IMR-90 (cell line): Measurements from ENCODE around the gene ASF1B. TPM values are rescaled to one million over a fixed set of nuclear protein-coding genes. Genes with fewer than 3 reads are reported as not detected.

Experiments
- ATAC-seq: fragments of 200-7000 bp; cut with Tn5 transposase; 2 replicates; pipeline ENCODE4 v1.9.1; 2020; ENCODE audit warnings: low read depth, mild to moderate bottlenecking, moderate library complexity
- BruUV-seq: library from RNA; stranded (reverse); fragments of 400-500 nt; replicated peaks from 2 replicates; lab custom pipeline; 2021; lab: Mats Ljungman, UMichigan
- CTCF ChIA-PET: fragments of 300-600 bp; formaldehyde crosslinking; extraction: SDS; loops from one replicate; lab custom pipeline; 2021; ENCODE audit warnings: antibody characterized with exemption; lab: Yijun Ruan, JAX
- POLR2A ChIA-PET: fragments of 300-600 bp; sonication (Branson Sonifier 250); formaldehyde crosslinking; loops from one replicate; lab custom pipeline; 2022; ENCODE audit warnings: antibody characterized with exemption; ENCODE audit not compliant: unreplicated experiment; lab: Charles Lee
- DNase-seq: peaks from one replicate; pipeline ENCODE4 v3.0.0; 2013
- H2AFZ ChIP-seq: replicated peaks from 2 replicates; pipeline ENCODE3; 2013; ENCODE audit warnings: low read length, mild to moderate bottlenecking; ENCODE audit not compliant: poor library complexity
- H2AK5ac ChIP-seq: 2 replicates; pipeline ENCODE4 v1.6.1; 2013; ENCODE audit warnings: low read depth, low read length, inconsistent platforms
- H2AK9ac ChIP-seq: replicated peaks from 2 replicates; pipeline ENCODE3; 2013; ENCODE audit warnings: mild to moderate bottlenecking, low read depth, low read length, moderate library complexity; ENCODE audit not compliant: poor library complexity
- H2BK120ac ChIP-seq: 2 replicates; pipeline ENCODE4 v1.6.1; 2013; ENCODE audit warnings: low read depth, low read length, inconsistent platforms
- H2BK15ac ChIP-seq: 3 replicates; pipeline ENCODE4 v1.6.1; 2013; ENCODE audit warnings: low read depth, low read length, inconsistent platforms
- H2BK20ac ChIP-seq: 2 replicates; pipeline ENCODE4 v1.6.1; 2013; ENCODE audit warnings: low read depth, mild to moderate bottlenecking, inconsistent platforms, low read length, moderate library complexity
- H2BK5ac ChIP-seq: 2 replicates; pipeline ENCODE4 v1.6.1; 2013; ENCODE audit warnings: mild to moderate bottlenecking, low read depth, low read length, inconsistent platforms; ENCODE audit not compliant: poor library complexity, severe bottlenecking
- H3K14ac ChIP-seq: replicated peaks from 2 replicates; pipeline ENCODE4 v1.6.1; 2013; ENCODE audit warnings: low read depth, low read length, inconsistent platforms
- H3K18ac ChIP-seq: 2 replicates; pipeline ENCODE4 v1.6.1; 2013; ENCODE audit warnings: low read depth, low read length, control low read depth
- H3K23ac ChIP-seq: 2 replicates; pipeline ENCODE4 v1.6.1; 2013; ENCODE audit warnings: low read depth, low read length, inconsistent platforms
- H3K27ac ChIP-seq: 2 replicates; pipeline ENCODE4 v1.5.1; 2013; ENCODE audit warnings: mild to moderate bottlenecking, control low read depth, low read length; ENCODE audit not compliant: insufficient read depth
- H3K27me3 ChIP-seq: 2 replicates; pipeline ENCODE4 v1.6.1; 2013; ENCODE audit warnings: low read length; ENCODE audit not compliant: control insufficient read depth, insufficient read depth
- H3K36me3 ChIP-seq: 2 replicates; pipeline ENCODE4 v1.6.1; 2013; ENCODE audit warnings: low read length, mixed read lengths; ENCODE audit not compliant: control insufficient read depth, insufficient read depth
- H3K4ac ChIP-seq: 2 replicates; pipeline ENCODE4 v1.6.1; 2013; ENCODE audit warnings: low read depth, low read length, inconsistent platforms
- H3K4me1 ChIP-seq: 2 replicates; pipeline ENCODE4 v1.6.1; 2013; ENCODE audit warnings: low read length, mixed read lengths; ENCODE audit not compliant: control insufficient read depth, insufficient read depth
- H3K4me2 ChIP-seq: 2 replicates; pipeline ENCODE4 v1.6.1; 2013; ENCODE audit warnings: low read depth, mild to moderate bottlenecking, control low read depth, low read length, moderate library complexity
- H3K4me3 ChIP-seq: 2 replicates; pipeline ENCODE4 v1.5.1; 2013; ENCODE audit warnings: low read depth, mild to moderate bottlenecking, control low read depth, low read length, moderate library complexity; ENCODE audit not compliant: insufficient read depth
- H3K56ac ChIP-seq: 2 replicates; pipeline ENCODE4 v1.6.1; 2013; ENCODE audit warnings: low read length, inconsistent platforms; ENCODE audit not compliant: insufficient read depth; ENCODE audit errors: extremely low read depth
- H3K79me1 ChIP-seq, 2 experiments: 2 replicates each; pipeline ENCODE4 v1.6.1; 2013; ENCODE audit warnings: low read length in 2 of 2, inconsistent platforms in 1 of 2, low read depth in 1 of 2
- H3K9ac ChIP-seq: 2 replicates; pipeline ENCODE4 v1.6.1; 2013; ENCODE audit warnings: low read depth, low read length, control low read depth
- H3K9me1 ChIP-seq: 2 replicates; pipeline ENCODE4 v1.6.1; 2013; ENCODE audit warnings: low read length, inconsistent platforms; ENCODE audit not compliant: insufficient read depth
- H3K9me3 ChIP-seq: 2 replicates; pipeline ENCODE4 v1.6.1; 2013; ENCODE audit warnings: low read length; ENCODE audit not compliant: control insufficient read depth, insufficient read depth
- H4K20me1 ChIP-seq: 2 replicates; pipeline ENCODE4 v1.6.1; 2013; ENCODE audit warnings: low read length, inconsistent platforms; ENCODE audit not compliant: insufficient read depth
- H4K5ac ChIP-seq: 2 replicates; pipeline ENCODE4 v1.6.1; 2013; ENCODE audit warnings: mild to moderate bottlenecking, low read depth, low read length, control low read depth
- H4K8ac ChIP-seq, 2 experiments: 2 replicates each; pipeline ENCODE4 v1.6.1; 2013; ENCODE audit warnings: low read depth in 2 of 2, low read length in 2 of 2, control low read depth in 1 of 2, inconsistent platforms in 1 of 2
- H4K91ac ChIP-seq: 2 replicates; pipeline ENCODE4 v1.6.1; 2013; ENCODE audit warnings: low read depth, low read length, inconsistent platforms; ENCODE audit not compliant: insufficient read depth
- BHLHE40 ChIP-seq: fragments of 150-350 bp; IDR thresholded peaks from 2 replicates; pipeline ENCODE4 v1.6.1; 2016; ENCODE audit warnings: mild to moderate bottlenecking, low read depth, low read length
- CEBPB ChIP-seq: IDR thresholded peaks from 2 replicates; pipeline ENCODE4 v1.6.1; 2012; ENCODE audit warnings: low read depth, low read length, improper control_type of control experiment
- CHD1 ChIP-seq: IDR thresholded peaks from 2 replicates; pipeline ENCODE4 v1.6.1; 2012; ENCODE audit warnings: low read depth, low read length, improper control_type of control experiment
- MAFK ChIP-seq: IDR thresholded peaks from 2 replicates; pipeline ENCODE4 v1.6.1; 2012; ENCODE audit warnings: low read depth, low read length, improper control_type of control experiment
- MAZ ChIP-seq: IDR thresholded peaks from 2 replicates; pipeline ENCODE4 v1.6.1; 2012; ENCODE audit warnings: low read depth, mild to moderate bottlenecking, low read length, improper control_type of control experiment, moderate library complexity, borderline replicate concordance
- POLR2A ChIP-seq: IDR thresholded peaks from 2 replicates; pipeline ENCODE4 v1.6.1; 2012; ENCODE audit warnings: mild to moderate bottlenecking, low read depth, low read length
- RCOR1 ChIP-seq: IDR thresholded peaks from 2 replicates; pipeline ENCODE4 v1.6.1; 2012; ENCODE audit warnings: mild to moderate bottlenecking, low read length, improper control_type of control experiment; ENCODE audit not compliant: insufficient replicate concordance
- USF2 ChIP-seq: fragments of 150-350 bp; IDR thresholded peaks from 2 replicates; pipeline ENCODE4 v1.6.1; 2017; ENCODE audit warnings: mild to moderate bottlenecking, antibody characterized with exemption, low read length, low read depth
- whole genome bisulfite sequencing, 2 experiments: methylation state at CpG; one replicate each; pipeline versions ENCODE4 v1.1.5 to v1.1.7; 2013; ENCODE audit warnings: missing lambda C conversion rate in 2 of 2; ENCODE audit not compliant: insufficient read length in 1 of 2; ENCODE audit errors: extremely low coverage in 2 of 2; 5-methylcytosine and 5-hydroxymethylcytosine counted together
- dilution Hi-C: fragments of 300-500 bp; cut with HindIII; formaldehyde crosslinking; loops from one replicate; pipeline ENCODE4 v1.14.3; 2018; ENCODE audit warnings: low sequenced_read_pairs; ENCODE audit not compliant: unreplicated experiment
- in situ Hi-C: fragments of 300-500 bp; cut with MboI; formaldehyde crosslinking; loops from 3 replicates; pipeline ENCODE4 v1.14.3; 2019; ENCODE audit warnings: low sequenced_read_pairs, inconsistent platforms, mixed read lengths
- intact Hi-C: fragments of 100-400 bp; cut with micrococcal nuclease; formaldehyde crosslinking; loops from 2 replicates; pipeline ENCODE4 v1.10.0; 2022
- polyA plus RNA-seq, 3 experiments: library from polyadenylated mRNA; depleted of rRNA; stranded (reverse); fragments of >200 nt; gene quantifications; 2 replicates each; pipeline ENCODE4 v1.2.3, GENCODE V29; 2012; ENCODE audit warnings: low replicate concordance in 1 of 3
- total RNA-seq: library from RNA; depleted of rRNA; stranded (reverse); fragments of >200 nt; gene quantifications from 2 replicates; pipeline ENCODE4 v1.2.3, GENCODE V29; 2012
- TF ChIP-seq, protein P1 (sequence below): conservative IDR thresholded peaks from 2 replicates; pipeline ENCODE4 v1.5.1; 2012; ENCODE audit warnings: mild to moderate bottlenecking, low read depth, low read length, improper control_type of control experiment

The ASF1B gene
- total and polyA plus RNA-seq, 2 of the 4 experiments (the other 2 are of a cell fraction), result 10.4 to 12.1 TPM

DNA sequence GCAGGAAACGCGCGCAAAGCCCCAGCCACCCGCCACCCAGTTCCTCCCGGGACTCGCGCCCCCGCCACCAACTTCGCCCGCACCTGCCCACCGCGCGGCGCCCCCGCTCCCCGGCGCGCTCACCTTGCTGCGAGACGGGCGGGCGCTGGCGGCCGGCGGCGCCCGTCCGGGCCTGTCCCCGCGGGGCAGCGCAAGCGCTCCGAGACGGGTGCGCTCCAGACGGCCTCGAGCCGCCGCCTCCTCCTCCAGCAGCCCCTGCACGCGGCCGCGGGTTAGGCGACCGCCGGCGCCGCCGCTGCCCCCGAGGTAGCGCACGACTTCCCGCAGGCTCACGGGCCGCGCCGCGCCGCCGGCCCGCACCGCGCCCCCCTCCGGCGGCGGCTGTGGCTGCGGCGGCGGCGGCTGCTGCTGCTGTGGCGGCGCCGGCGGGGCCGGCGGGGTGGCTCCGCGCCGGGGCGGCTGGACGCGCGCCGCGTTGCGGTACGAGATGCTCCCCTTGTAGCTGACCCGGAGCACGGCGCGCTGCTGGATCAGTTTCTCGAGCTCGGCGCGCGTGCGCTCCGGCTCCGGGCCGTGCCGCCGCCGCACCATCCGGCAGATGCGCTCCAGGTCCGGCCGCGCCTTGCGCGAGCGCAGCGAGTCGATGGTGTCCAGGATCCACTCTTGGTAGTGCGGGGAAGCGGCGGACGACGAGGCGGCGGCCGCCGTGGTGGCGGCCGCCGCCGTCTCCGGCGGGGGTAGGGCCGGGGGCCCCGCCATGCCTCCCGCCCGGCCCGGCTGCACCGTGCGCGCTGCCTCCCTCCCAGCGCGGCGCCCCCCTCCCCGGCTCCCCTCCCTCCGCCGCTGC, 46.5 kb downstream of the ASF1B start:
- H3K79me1 ChIP-seq, result peaks cover 0 to 6% of the 10 kb centered on the region in 2 experiments; a peak in 2 of 4 replicates
- no peak overlapping the region for H3K14ac ChIP-seq
- H3K18ac ChIP-seq, result no peak overlapping the region
- no peaks in the 10 kb centered on the region for H3K27me3 ChIP-seq
- H3K4me1 ChIP-seq, result no peaks in the 10 kb centered on the region
- TF ChIP-seq MAFK (no peak), CEBPB (no peak), MAZ (no peak), RCOR1 (no peak), BHLHE40 (no peak), CHD1 (no peak), POLR2A (no peak), USF2 (no peak)
- TF ChIP-seq, protein P1, sequence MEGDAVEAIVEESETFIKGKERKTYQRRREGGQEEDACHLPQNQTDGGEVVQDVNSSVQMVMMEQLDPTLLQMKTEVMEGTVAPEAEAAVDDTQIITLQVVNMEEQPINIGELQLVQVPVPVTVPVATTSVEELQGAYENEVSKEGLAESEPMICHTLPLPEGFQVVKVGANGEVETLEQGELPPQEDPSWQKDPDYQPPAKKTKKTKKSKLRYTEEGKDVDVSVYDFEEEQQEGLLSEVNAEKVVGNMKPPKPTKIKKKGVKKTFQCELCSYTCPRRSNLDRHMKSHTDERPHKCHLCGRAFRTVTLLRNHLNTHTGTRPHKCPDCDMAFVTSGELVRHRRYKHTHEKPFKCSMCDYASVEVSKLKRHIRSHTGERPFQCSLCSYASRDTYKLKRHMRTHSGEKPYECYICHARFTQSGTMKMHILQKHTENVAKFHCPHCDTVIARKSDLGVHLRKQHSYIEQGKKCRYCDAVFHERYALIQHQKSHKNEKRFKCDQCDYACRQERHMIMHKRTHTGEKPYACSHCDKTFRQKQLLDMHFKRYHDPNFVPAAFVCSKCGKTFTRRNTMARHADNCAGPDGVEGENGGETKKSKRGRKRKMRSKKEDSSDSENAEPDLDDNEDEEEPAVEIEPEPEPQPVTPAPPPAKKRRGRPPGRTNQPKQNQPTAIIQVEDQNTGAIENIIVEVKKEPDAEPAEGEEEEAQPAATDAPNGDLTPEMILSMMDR, result no peak
- DNase-seq (peak; percentile 74), ATAC-seq (peak; percentile 27)
- H3K56ac ChIP-seq, result peak overlapping the region; percentile 16; the same call in 1 of the 2 replicates
- peaks cover 12% of the 10 kb centered on the region for H3K36me3 ChIP-seq
- H2AFZ ChIP-seq, result peak overlapping the region; percentile 87
- ChIA-PET CTCF (no interaction called here), POLR2A (no interaction called here)
- in situ Hi-C loops, result loop anchor here (25.0 kb wide), 1 partner anchor 328 kb away; the partner anchor contains the start of genes C19orf53 and MRI1
- 0% methylated on average over 69 of the region's 142 CpGs; no CpG with 5 or more reads in 1 of the 2 experiments for WGBS, 2 experiments
- no peak overlapping the region for H3K4ac ChIP-seq
- peak overlapping the region; percentile 65 for H2BK5ac ChIP-seq
- H2BK120ac ChIP-seq, result no peak overlapping the region
- intact Hi-C loops, result loop anchor here (2.0 kb wide), 1 partner anchor 47 kb away; the partner anchor contains the start of gene ASF1B
- peak overlapping the region; percentile 61; the same call in 1 of the 2 replicates for H3K27ac ChIP-seq
- H4K91ac ChIP-seq, result no peak overlapping the region
- no peak overlapping the region for H4K8ac ChIP-seq
- H4K5ac ChIP-seq, result no peak overlapping the region
- dilution Hi-C loops, result no loop called here
- H2BK20ac ChIP-seq, result no peak overlapping the region
- peaks cover 7% of the 10 kb centered on the region for H4K20me1 ChIP-seq
- no peak overlapping the region for H2AK5ac ChIP-seq
- H2AK9ac ChIP-seq, result peak overlapping the region; percentile 75
- H3K4me2 ChIP-seq, result peak overlapping the region; percentile 63
- peak overlapping the region; percentile 70; the same call in 1 of the 2 replicates for H3K9ac ChIP-seq
- peak overlapping the region; percentile 80; the same call in 1 of the 2 replicates for H3K23ac ChIP-seq
- no TSS peak for BruUV-seq
- peaks cover 8% of the 10 kb centered on the region for H3K9me3 ChIP-seq
- H2BK15ac ChIP-seq, result no peak overlapping the region
- peak overlapping the region; percentile 62 for H3K4me3 ChIP-seq
- no peaks in the 10 kb centered on the region for H3K9me1 ChIP-seq
